SK-N-SH treated with all-trans-retinoic acid at 6 μM for 48 hours (cell line): ENCODE measurements around the gene NMRK1.

Experiments used
- ARNTL ChIP-seq: fragments of 450-650 bp; formaldehyde crosslinking; IDR thresholded peaks from 2 replicates; pipeline ENCODE4 v1.5.0; 2020; ENCODE audit warnings: low read depth, mild to moderate bottlenecking, moderate library complexity, borderline replicate concordance
- CREB5 ChIP-seq: fragments of 250-450 bp; sonication (Bioruptor Pico); IDR thresholded peaks from 2 replicates; pipeline ENCODE4 v1.5.1; 2020; ENCODE audit warnings: low read depth, mild to moderate bottlenecking, moderate library complexity
- CSRNP3 ChIP-seq: fragments of 250-450 bp; sonication (Bioruptor Pico); IDR thresholded peaks from 2 replicates; pipeline ENCODE4 v1.5.1; 2021; ENCODE audit warnings: mild to moderate bottlenecking, moderate library complexity
- ISL1 ChIP-seq: fragments of 250-450 bp; sonication (Bioruptor Pico); IDR thresholded peaks from 2 replicates; pipeline ENCODE4 v2.1.2; 2022; ENCODE audit warnings: mild to moderate bottlenecking, moderate library complexity
- PATZ1 ChIP-seq: fragments of 250-450 bp; sonication (Bioruptor Pico); IDR thresholded peaks from 2 replicates; pipeline ENCODE4 v1.8.0; 2020; ENCODE audit warnings: mild to moderate bottlenecking, moderate library complexity, borderline replicate concordance
- TCF4 ChIP-seq: fragments of 250-450 bp; sonication (Bioruptor Pico); IDR thresholded peaks from 2 replicates; pipeline ENCODE4 v1.8.0; 2021; ENCODE audit warnings: mild to moderate bottlenecking, moderate library complexity, borderline replicate concordance
- TOX ChIP-seq: fragments of 250-450 bp; sonication (Bioruptor Pico); IDR thresholded peaks from 2 replicates; pipeline ENCODE4 v1.8.0; 2021; ENCODE audit warnings: mild to moderate bottlenecking, moderate library complexity, borderline replicate concordance
- ZC3H10 ChIP-seq: fragments of 250-450 bp; sonication (Bioruptor Pico); IDR thresholded peaks from 2 replicates; pipeline ENCODE4 v1.5.1; 2021; ENCODE audit warnings: mild to moderate bottlenecking, moderate library complexity
- ZFP3 ChIP-seq: fragments of 250-450 bp; sonication (Bioruptor Pico); IDR thresholded peaks from 2 replicates; pipeline ENCODE4 v1.5.0; 2020; ENCODE audit warnings: mild to moderate bottlenecking, moderate library complexity
- ZFP30 ChIP-seq: fragments of 450-650 bp; formaldehyde crosslinking; IDR thresholded peaks from 2 replicates; pipeline ENCODE4 v1.5.0; 2022; ENCODE audit warnings: mild to moderate bottlenecking, moderate library complexity
- ZNF70 ChIP-seq: fragments of 450-650 bp; formaldehyde crosslinking; IDR thresholded peaks from 2 replicates; pipeline ENCODE4 v1.5.0; 2020; ENCODE audit warnings: mild to moderate bottlenecking, moderate library complexity
- TF ChIP-seq, protein P1 (sequence below): fragments of 250-450 bp; sonication (Bioruptor Pico); IDR thresholded peaks from 2 replicates; pipeline ENCODE4 v1.5.0; 2020; ENCODE audit warnings: mild to moderate bottlenecking, moderate library complexity
- TF ChIP-seq, protein P2 (sequence below): fragments of 250-450 bp; sonication (Bioruptor Pico); IDR thresholded peaks from 2 replicates; pipeline ENCODE4 v1.8.0; 2021; ENCODE audit warnings: low read depth, mild to moderate bottlenecking, moderate library complexity, borderline replicate concordance

DNA sequence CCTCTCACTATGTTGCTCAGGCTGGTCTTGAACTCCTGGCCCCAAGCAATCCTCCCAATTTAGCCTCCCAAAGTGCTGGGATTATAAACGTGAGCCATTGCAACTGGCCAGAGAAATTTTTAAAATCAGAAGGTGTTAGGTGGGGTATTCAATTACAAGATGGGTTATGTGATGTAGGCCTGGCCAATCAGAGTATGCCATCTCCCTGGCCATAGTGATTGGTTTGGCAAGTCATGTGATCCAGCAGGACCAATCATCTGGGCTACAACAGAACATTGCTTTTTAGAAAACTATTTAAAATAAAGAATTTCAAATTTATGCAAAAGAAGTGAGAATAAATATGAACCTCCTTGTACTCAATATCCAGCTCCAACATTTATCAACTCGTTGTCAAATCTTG is 22.4 kb downstream of the NMRK1 start:
- TF ChIP-seq ZFP3: no peak
- no peak for TF ChIP-seq ZC3H10
- TF ChIP-seq ISL1 (CRISPR knock-in tag): no peak
- TF ChIP-seq PATZ1 (CRISPR knock-in tag): no peak
- TF ChIP-seq CSRNP3 (CRISPR knock-in tag): no peak
- TF ChIP-seq ZFP30 (CRISPR knock-in tag): no peak
- no peak for TF ChIP-seq ZNF70 (CRISPR knock-in tag)
- no peak for TF ChIP-seq CREB5 (CRISPR knock-in tag)
- TF ChIP-seq TCF4: no peak
- no peak for TF ChIP-seq ARNTL (CRISPR knock-in tag)
- TF ChIP-seq, protein P1, sequence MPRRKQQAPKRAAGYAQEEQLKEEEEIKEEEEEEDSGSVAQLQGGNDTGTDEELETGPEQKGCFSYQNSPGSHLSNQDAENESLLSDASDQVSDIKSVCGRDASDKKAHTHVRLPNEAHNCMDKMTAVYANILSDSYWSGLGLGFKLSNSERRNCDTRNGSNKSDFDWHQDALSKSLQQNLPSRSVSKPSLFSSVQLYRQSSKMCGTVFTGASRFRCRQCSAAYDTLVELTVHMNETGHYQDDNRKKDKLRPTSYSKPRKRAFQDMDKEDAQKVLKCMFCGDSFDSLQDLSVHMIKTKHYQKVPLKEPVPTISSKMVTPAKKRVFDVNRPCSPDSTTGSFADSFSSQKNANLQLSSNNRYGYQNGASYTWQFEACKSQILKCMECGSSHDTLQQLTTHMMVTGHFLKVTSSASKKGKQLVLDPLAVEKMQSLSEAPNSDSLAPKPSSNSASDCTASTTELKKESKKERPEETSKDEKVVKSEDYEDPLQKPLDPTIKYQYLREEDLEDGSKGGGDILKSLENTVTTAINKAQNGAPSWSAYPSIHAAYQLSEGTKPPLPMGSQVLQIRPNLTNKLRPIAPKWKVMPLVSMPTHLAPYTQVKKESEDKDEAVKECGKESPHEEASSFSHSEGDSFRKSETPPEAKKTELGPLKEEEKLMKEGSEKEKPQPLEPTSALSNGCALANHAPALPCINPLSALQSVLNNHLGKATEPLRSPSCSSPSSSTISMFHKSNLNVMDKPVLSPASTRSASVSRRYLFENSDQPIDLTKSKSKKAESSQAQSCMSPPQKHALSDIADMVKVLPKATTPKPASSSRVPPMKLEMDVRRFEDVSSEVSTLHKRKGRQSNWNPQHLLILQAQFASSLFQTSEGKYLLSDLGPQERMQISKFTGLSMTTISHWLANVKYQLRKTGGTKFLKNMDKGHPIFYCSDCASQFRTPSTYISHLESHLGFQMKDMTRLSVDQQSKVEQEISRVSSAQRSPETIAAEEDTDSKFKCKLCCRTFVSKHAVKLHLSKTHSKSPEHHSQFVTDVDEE (CRISPR knock-in tag): no peak
- no peak for TF ChIP-seq TOX (CRISPR knock-in tag)
- TF ChIP-seq, protein P2, sequence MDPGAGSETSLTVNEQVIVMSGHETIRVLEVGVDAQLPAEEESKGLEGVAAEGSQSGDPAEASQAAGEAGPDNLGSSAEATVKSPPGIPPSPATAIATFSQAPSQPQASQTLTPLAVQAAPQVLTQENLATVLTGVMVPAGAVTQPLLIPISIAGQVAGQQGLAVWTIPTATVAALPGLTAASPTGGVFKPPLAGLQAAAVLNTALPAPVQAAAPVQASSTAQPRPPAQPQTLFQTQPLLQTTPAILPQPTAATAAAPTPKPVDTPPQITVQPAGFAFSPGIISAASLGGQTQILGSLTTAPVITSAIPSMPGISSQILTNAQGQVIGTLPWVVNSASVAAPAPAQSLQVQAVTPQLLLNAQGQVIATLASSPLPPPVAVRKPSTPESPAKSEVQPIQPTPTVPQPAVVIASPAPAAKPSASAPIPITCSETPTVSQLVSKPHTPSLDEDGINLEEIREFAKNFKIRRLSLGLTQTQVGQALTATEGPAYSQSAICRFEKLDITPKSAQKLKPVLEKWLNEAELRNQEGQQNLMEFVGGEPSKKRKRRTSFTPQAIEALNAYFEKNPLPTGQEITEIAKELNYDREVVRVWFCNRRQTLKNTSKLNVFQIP: no peak
